Progenitor cell of endocrine pancreas (in vitro differentiated cells): ENCODE measurements around the gene TARDBP. TPM values are rescaled to one million over a fixed set of nuclear protein-coding genes. Genes with fewer than 3 reads are reported as not detected.
A peak's percentile ranks its signal among the peaks of the same experiment; 100 is the strongest.

ENCODE experiments used
- DNase-seq: peaks from one replicate; pipeline ENCODE4 v3.0.0; 2021; ENCODE audit warnings: low spot score; ENCODE audit not compliant: unreplicated experiment
- H3K27ac Mint-ChIP-seq: 2 replicates; pipeline ENCODE4 v1.8.0; 2021; ENCODE audit warnings: mild to moderate bottlenecking, moderate library complexity, mixed read lengths
- H3K27me3 Mint-ChIP-seq: 2 replicates; pipeline ENCODE4 v1.8.0; 2021; ENCODE audit warnings: mixed read lengths
- H3K36me3 Mint-ChIP-seq: 2 replicates; pipeline ENCODE4 v1.8.0; 2022; ENCODE audit warnings: mixed read lengths; ENCODE audit not compliant: insufficient read depth
- H3K4me1 Mint-ChIP-seq: 2 replicates; pipeline ENCODE4 v1.8.0; 2021; ENCODE audit warnings: low read depth, mixed read lengths
- H3K4me3 Mint-ChIP-seq: 2 replicates; pipeline ENCODE4 v1.8.0; 2021; ENCODE audit warnings: low read depth, mild to moderate bottlenecking, moderate library complexity, mixed read lengths
- H3K9me3 Mint-ChIP-seq: 2 replicates; pipeline ENCODE4 v1.8.0; 2021; ENCODE audit warnings: low read depth, mixed read lengths
- total RNA-seq: library from RNA; stranded (reverse); gene quantifications from 2 replicates; pipeline ENCODE4 v1.2.1, GENCODE V29; 2021
- TF ChIP-seq, protein P1 (sequence below): fragments of 200-600 bp; sonication (generic); IDR thresholded peaks from one replicate; pipeline ENCODE4 v1.5.0; 2021; ENCODE audit warnings: antibody characterized with exemption, mild to moderate bottlenecking; ENCODE audit not compliant: unreplicated experiment

Gene TARDBP
- total RNA-seq, 1 donor from 2014 or later, result 197 TPM

DNA sequence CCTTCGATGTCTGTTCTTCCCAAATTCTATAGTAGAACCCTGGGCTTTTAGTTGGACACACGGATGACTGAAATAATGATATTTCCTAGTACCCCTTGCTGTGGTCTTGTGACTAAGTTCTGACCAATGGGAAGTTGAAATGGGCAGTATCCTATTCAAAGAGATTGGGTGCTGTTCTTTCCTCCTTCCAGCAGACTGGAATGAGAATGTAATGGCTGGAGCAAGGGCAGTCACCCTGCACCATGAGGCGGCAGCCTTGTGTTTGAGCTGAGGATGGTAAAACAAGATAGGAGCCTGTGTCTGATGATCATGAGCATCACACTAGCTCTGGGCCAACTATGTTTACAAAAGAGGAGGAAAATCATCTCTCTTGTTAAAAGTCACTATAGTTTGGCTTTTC, 52.5 kb downstream of the TARDBP start:
- H3K27ac Mint-ChIP-seq, result no peak overlapping the region
- H3K9me3 Mint-ChIP-seq, result no peaks in the 10 kb centered on the region
- H3K27me3 Mint-ChIP-seq, result no peaks in the 10 kb centered on the region
- no peak overlapping the region for H3K4me3 Mint-ChIP-seq
- H3K4me1 Mint-ChIP-seq, result peaks cover 6% of the 10 kb centered on the region
- TF ChIP-seq, protein P1, sequence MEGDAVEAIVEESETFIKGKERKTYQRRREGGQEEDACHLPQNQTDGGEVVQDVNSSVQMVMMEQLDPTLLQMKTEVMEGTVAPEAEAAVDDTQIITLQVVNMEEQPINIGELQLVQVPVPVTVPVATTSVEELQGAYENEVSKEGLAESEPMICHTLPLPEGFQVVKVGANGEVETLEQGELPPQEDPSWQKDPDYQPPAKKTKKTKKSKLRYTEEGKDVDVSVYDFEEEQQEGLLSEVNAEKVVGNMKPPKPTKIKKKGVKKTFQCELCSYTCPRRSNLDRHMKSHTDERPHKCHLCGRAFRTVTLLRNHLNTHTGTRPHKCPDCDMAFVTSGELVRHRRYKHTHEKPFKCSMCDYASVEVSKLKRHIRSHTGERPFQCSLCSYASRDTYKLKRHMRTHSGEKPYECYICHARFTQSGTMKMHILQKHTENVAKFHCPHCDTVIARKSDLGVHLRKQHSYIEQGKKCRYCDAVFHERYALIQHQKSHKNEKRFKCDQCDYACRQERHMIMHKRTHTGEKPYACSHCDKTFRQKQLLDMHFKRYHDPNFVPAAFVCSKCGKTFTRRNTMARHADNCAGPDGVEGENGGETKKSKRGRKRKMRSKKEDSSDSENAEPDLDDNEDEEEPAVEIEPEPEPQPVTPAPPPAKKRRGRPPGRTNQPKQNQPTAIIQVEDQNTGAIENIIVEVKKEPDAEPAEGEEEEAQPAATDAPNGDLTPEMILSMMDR, result no peak
- peaks cover 35% of the 10 kb centered on the region for H3K36me3 Mint-ChIP-seq
- DNase-seq, result no peak

- TF ChIP-seq, protein P1, result no peak
- Mint-ChIP-seq H3K4me3 (no peak overlapping the region), H3K4me1 (peaks cover 2% of the 10 kb centered on the region), H3K9me3 (no peaks in the 10 kb centered on the region), H3K36me3 (peaks cover 35% of the 10 kb centered on the region), H3K27me3 (no peaks in the 10 kb centered on the region), H3K27ac (no peak overlapping the region)
- no peak for DNase-seq
Measured at GRCh38 chr1:11065796-11066195, 53.3 kb downstream of the TARDBP start.

DNA sequence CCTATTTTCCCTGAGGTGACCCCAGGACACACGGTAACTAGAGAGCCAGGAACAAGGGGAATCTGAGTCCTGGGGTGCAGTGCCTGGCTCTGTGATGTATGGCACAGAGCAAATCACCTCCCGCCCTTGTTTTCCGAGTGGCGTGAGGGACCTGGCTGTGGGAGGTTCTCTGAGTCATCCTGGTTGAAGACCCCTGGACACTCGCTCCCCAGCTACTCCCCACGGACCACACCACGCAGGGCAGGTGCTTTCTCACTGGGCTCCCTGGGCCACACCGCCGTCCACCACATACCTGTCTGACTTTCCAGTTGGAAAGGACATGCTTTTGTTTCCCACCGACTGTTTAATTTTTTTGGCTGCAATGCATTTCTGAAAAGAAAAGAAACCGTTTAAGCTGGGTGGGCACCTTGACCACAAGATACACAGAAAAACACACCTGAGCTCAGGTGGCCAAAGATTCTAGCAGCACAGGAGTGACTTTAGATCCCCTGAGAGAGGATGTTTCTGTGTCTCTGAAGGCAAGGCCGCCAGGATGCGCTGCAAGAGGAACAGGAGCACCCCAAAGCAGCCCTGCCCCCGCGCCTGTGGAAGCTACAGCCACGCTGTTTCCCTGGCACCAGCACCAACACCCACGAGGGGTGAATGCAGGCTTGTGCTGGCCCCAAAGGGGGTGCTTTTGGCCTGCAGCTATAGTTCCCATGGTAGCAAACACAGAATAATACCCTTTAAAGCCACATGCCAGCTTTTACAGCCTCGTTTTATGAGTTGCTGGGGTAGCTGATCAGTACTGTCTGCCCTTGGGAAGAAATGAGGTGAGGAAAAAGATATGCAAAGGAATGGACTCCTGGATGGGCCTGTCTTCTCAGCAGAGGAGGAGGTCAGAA, 55.5 kb downstream of the TARDBP start:
- no peak overlapping the region for H3K4me3 Mint-ChIP-seq
- H3K27ac Mint-ChIP-seq, result no peak overlapping the region
- H3K9me3 Mint-ChIP-seq, result no peaks in the 10 kb centered on the region
- DNase-seq, result no peak
- H3K27me3 Mint-ChIP-seq, result no peaks in the 10 kb centered on the region
- H3K36me3 Mint-ChIP-seq, result peaks cover 39% of the 10 kb centered on the region
- TF ChIP-seq, protein P1, result no peak
- peaks cover 2% of the 10 kb centered on the region for H3K4me1 Mint-ChIP-seq

GRCh38 chr1:11068600-11069473, 56.4 kb downstream of the TARDBP start:
- TF ChIP-seq, protein P1, result no peak
- Mint-ChIP-seq H3K36me3 (peaks cover 35% of the 10 kb centered on the region), H3K4me1 (peaks cover 2% of the 10 kb centered on the region), H3K27ac (no peak overlapping the region), H3K9me3 (no peaks in the 10 kb centered on the region), H3K4me3 (no peak overlapping the region), H3K27me3 (no peaks in the 10 kb centered on the region)
- no peak for DNase-seq

DNA sequence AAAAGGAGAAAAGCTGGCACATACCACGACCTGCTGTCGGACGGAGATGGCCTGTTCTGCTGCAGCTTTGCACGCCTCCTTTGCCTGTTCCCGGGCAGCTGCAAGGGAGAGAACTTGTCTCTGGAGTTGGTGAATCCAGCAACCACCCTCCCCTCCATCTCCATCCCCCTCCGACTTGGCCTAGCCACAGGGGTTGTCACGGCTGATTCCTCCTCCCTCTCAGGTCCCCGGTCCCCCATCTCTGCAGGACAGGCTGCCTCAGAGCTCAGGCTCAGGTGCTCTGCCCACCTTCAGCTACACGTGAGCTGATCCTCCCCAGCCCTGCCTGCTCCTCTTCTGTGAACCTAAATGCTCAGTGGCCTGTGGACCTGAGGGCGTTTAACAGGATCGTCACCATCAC, 58.4 kb downstream of the TARDBP start:
- Mint-ChIP-seq H3K4me3 (no peak overlapping the region), H3K4me1 (peaks cover 2% of the 10 kb centered on the region), H3K27me3 (no peaks in the 10 kb centered on the region), H3K9me3 (no peaks in the 10 kb centered on the region), H3K36me3 (peaks cover 27% of the 10 kb centered on the region), H3K27ac (peak overlapping the region; percentile 5)
- TF ChIP-seq, protein P1, result no peak
- no peak for DNase-seq
